Neural cell (in vitro differentiated cells): ENCODE data around the gene ROR1. TPM values are rescaled to one million over a fixed set of nuclear protein-coding genes. Genes with fewer than 3 reads are reported as not detected.

Experiments
- H2AFZ ChIP-seq: fragments of 200-600, 300-800 bp; sonication (generic), shearing (Covaris generic); 2 replicates; pipeline ENCODE4 v1.6.0; 2014; ENCODE audit warnings: low read depth, mild to moderate bottlenecking, antibody characterized with exemption, low read length, moderate library complexity
- H3F3A ChIP-seq: fragments of 200-600 bp; shearing (Covaris generic); 2 replicates; pipeline ENCODE4 v1.6.1; 2016; ENCODE audit warnings: mild to moderate bottlenecking, moderate library complexity, mixed read lengths, antibody characterized with exemption, low read length; ENCODE audit not compliant: insufficient read depth, poor library complexity, severe bottlenecking
- H3K27ac ChIP-seq: fragments of 200-600, 300-800 bp; sonication (generic), shearing (Covaris generic); 2 replicates; pipeline ENCODE4 v1.5.1; 2014; ENCODE audit warnings: mild to moderate bottlenecking, low read length, moderate library complexity
- H3K27me3 ChIP-seq: fragments of 300-800, 200-600 bp; sonication (generic), shearing (Covaris generic); 2 replicates; pipeline ENCODE4 v1.6.0; 2014; ENCODE audit warnings: mild to moderate bottlenecking, low read depth, low read length, moderate library complexity; ENCODE audit not compliant: insufficient read depth
- H3K36me3 ChIP-seq: fragments of 300-800, 200-600 bp; sonication (generic), shearing (Covaris generic); 2 replicates; pipeline ENCODE4 v1.5.1; 2014; ENCODE audit warnings: mild to moderate bottlenecking, antibody characterized with exemption, low read length, moderate library complexity; ENCODE audit not compliant: insufficient read depth
- H3K4me2 ChIP-seq: fragments of 300-800, 200-600 bp; sonication (generic), shearing (Covaris generic); 2 replicates; pipeline ENCODE4 v1.6.0; 2014; ENCODE audit warnings: mild to moderate bottlenecking, low read length
- H3K4me3 ChIP-seq: fragments of 300-800, 200-600 bp; sonication (generic), shearing (Covaris generic); 2 replicates; pipeline ENCODE4 v1.5.1; 2014; ENCODE audit warnings: mild to moderate bottlenecking, low read length, moderate library complexity
- H3K79me2 ChIP-seq: fragments of 200-600 bp; shearing (Covaris generic); replicated peaks from 2 replicates; pipeline ENCODE4 v1.6.0; 2014; ENCODE audit warnings: mild to moderate bottlenecking, low read length, moderate library complexity; ENCODE audit not compliant: insufficient read depth
- H3K9ac ChIP-seq: fragments of 300-800, 200-600 bp; sonication (generic), shearing (Covaris generic); 2 replicates; pipeline ENCODE4 v1.6.1; 2016; ENCODE audit warnings: mild to moderate bottlenecking, low read length, mixed read lengths
- H3K9me2 ChIP-seq: fragments of 200-600 bp; shearing (Covaris generic); 2 replicates; pipeline ENCODE4 v1.6.1; 2016; ENCODE audit warnings: mild to moderate bottlenecking, low read length, mixed read lengths; ENCODE audit not compliant: insufficient read depth
- H3K9me3 ChIP-seq: fragments of 200-600, 300-800 bp; sonication (generic), shearing (Covaris generic); 2 replicates; pipeline ENCODE4 v1.6.1; 2016; ENCODE audit warnings: mild to moderate bottlenecking, mixed run types, low read length, moderate library complexity, mixed read lengths
- H4K20me1 ChIP-seq: fragments of 200-600 bp; shearing (Covaris generic); 2 replicates; pipeline ENCODE4 v1.6.1; 2016; ENCODE audit warnings: mild to moderate bottlenecking, mixed run types; ENCODE audit not compliant: insufficient read depth
- EP300 ChIP-seq: fragments of 450-650 bp; conservative IDR thresholded peaks from 2 replicates; pipeline ENCODE4 v1.6.1; 2014; ENCODE audit warnings: antibody characterized with exemption, mild to moderate bottlenecking, moderate library complexity; ENCODE audit not compliant: poor library complexity, severe bottlenecking
- EZH2 ChIP-seq: fragments of 200-600, 300-800 bp; shearing (Covaris generic), sonication (generic); IDR thresholded peaks from 2 replicates; pipeline ENCODE4 v1.6.1; 2014; ENCODE audit warnings: antibody characterized with exemption, low read length, borderline replicate concordance, mild to moderate bottlenecking; ENCODE audit not compliant: insufficient read depth, poor library complexity, severe bottlenecking
- MXI1 ChIP-seq: fragments of 450-650 bp; conservative IDR thresholded peaks from 2 replicates; pipeline ENCODE4 v1.6.1; 2014; ENCODE audit warnings: antibody characterized with exemption, mild to moderate bottlenecking; ENCODE audit not compliant: poor library complexity, severe bottlenecking
- POLR2AphosphoS5 ChIP-seq: IDR thresholded peaks from 2 replicates; pipeline ENCODE4 v1.6.1; 2012
- RAD21 ChIP-seq: fragments of 450-650 bp; conservative IDR thresholded peaks from 2 replicates; pipeline ENCODE4 v1.6.1; 2014; ENCODE audit warnings: antibody characterized with exemption, mild to moderate bottlenecking, moderate library complexity
- SMC3 ChIP-seq: fragments of 450-650 bp; conservative IDR thresholded peaks from 2 replicates; pipeline ENCODE4 v1.6.1; 2014; ENCODE audit warnings: antibody characterized with exemption, mild to moderate bottlenecking, moderate library complexity; ENCODE audit not compliant: poor library complexity
- TAF1 ChIP-seq: IDR thresholded peaks from 2 replicates; pipeline ENCODE4 v1.6.1; 2012; ENCODE audit warnings: low read depth
- polyA plus RNA-seq: library from polyadenylated mRNA; depleted of rRNA; stranded (reverse); fragments of >200 nt; gene quantifications from 2 replicates; pipeline ENCODE4 v1.2.3, GENCODE V29; 2014
- TF ChIP-seq, protein P1 (sequence below): fragments of 450-650 bp; IDR thresholded peaks from 2 replicates; pipeline ENCODE4 v1.5.1; 2014; ENCODE audit warnings: antibody characterized with exemption, mild to moderate bottlenecking, moderate library complexity; ENCODE audit not compliant: poor library complexity, severe bottlenecking
- TF ChIP-seq, protein P2 (sequence below): IDR thresholded peaks from 2 replicates; pipeline ENCODE4 v1.6.1; 2012; ENCODE audit warnings: borderline replicate concordance

The ROR1 gene
- polyA plus RNA-seq, 1 donor from 2014 or later: 0.27 TPM

DNA sequence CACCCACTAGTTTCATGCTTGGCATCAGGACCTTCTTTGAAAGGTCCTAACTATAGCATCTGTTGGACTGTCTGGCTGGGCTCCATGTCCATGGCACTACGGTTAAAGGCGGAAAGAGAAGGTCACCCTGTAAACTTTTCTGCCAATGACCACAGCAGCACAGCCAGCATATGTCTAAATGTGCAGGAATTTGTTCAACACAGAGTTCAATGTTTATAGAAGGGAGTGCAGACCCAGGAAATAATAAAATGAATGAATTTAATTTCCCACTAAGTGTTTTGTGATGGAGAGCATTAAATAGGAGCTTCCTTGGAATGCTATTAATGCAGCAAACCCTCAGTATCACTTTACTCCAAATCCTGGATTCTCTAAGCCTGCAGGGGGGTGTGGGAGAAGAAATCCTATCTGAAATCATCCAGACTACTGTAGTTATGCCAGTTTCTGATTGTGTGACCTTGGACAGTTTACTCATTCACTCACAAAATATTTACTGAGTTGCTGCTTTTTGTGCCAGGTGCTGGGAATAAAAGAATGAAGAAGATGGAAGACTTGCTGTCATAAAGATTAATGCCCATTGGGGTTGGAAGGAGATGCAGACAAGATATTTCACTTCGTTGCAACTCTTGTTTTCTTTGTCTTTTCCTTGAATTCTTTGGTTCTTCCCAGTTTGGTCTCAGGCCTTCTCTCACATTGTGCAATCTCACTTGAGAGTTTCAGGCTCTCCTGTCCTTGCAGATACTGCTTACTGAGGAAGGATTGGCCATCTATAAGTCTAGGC lies 195.0 kb downstream of the ROR1 start:
- H3K27ac ChIP-seq: no peak overlapping the region
- no peak overlapping the region for H2AFZ ChIP-seq
- H4K20me1 ChIP-seq: no peaks in the 10 kb centered on the region
- H3K9me3 ChIP-seq: no peaks in the 10 kb centered on the region
- no peaks in the 10 kb centered on the region for H3K79me2 ChIP-seq
- no peaks in the 10 kb centered on the region for H3F3A ChIP-seq
- TF ChIP-seq RAD21: no peak
- no peaks in the 10 kb centered on the region for H3K27me3 ChIP-seq
- H3K36me3 ChIP-seq: no peaks in the 10 kb centered on the region
- H3K9me2 ChIP-seq: no peaks in the 10 kb centered on the region
- H3K9ac ChIP-seq: no peak overlapping the region
- no peak overlapping the region for H3K4me2 ChIP-seq
- no peak overlapping the region for H3K4me3 ChIP-seq

DNA sequence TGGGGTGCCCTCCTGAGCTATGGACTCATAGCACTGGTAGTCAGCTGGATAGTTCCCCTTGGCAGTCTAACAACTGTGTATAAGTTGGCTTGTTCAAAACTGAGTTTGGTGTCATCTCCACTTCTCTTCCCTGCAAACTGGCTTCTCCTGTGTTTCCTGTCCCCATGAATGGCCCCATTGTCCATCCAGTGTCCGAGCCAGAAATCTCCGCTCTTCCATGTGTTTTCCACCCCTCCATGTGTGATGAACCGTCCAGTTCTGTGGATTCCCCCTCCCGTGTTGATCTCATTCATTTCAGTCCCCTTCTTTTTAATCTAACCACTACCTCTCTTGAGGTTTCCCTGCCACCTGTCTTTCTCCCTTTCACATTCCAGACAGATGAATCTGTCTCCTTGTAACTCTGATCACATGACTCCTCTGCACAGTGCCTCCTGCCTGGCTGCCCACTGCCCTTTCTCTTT lies 195.7 kb downstream of the ROR1 start:
- Histone ChIP-seq H3K27ac (no peak overlapping the region), H3K4me3 (no peak overlapping the region), H3K9ac (no peak overlapping the region), H3K36me3 (no peaks in the 10 kb centered on the region), H3K9me2 (no peaks in the 10 kb centered on the region), H3K27me3 (no peaks in the 10 kb centered on the region), H2AFZ (no peak overlapping the region), H3K9me3 (no peaks in the 10 kb centered on the region), H4K20me1 (no peaks in the 10 kb centered on the region), H3F3A (no peaks in the 10 kb centered on the region), H3K79me2 (no peaks in the 10 kb centered on the region), H3K4me2 (no peak overlapping the region)
- no peak for TF ChIP-seq EZH2
- TF ChIP-seq, protein P1, sequence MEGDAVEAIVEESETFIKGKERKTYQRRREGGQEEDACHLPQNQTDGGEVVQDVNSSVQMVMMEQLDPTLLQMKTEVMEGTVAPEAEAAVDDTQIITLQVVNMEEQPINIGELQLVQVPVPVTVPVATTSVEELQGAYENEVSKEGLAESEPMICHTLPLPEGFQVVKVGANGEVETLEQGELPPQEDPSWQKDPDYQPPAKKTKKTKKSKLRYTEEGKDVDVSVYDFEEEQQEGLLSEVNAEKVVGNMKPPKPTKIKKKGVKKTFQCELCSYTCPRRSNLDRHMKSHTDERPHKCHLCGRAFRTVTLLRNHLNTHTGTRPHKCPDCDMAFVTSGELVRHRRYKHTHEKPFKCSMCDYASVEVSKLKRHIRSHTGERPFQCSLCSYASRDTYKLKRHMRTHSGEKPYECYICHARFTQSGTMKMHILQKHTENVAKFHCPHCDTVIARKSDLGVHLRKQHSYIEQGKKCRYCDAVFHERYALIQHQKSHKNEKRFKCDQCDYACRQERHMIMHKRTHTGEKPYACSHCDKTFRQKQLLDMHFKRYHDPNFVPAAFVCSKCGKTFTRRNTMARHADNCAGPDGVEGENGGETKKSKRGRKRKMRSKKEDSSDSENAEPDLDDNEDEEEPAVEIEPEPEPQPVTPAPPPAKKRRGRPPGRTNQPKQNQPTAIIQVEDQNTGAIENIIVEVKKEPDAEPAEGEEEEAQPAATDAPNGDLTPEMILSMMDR: no peak
- TF ChIP-seq, protein P2, sequence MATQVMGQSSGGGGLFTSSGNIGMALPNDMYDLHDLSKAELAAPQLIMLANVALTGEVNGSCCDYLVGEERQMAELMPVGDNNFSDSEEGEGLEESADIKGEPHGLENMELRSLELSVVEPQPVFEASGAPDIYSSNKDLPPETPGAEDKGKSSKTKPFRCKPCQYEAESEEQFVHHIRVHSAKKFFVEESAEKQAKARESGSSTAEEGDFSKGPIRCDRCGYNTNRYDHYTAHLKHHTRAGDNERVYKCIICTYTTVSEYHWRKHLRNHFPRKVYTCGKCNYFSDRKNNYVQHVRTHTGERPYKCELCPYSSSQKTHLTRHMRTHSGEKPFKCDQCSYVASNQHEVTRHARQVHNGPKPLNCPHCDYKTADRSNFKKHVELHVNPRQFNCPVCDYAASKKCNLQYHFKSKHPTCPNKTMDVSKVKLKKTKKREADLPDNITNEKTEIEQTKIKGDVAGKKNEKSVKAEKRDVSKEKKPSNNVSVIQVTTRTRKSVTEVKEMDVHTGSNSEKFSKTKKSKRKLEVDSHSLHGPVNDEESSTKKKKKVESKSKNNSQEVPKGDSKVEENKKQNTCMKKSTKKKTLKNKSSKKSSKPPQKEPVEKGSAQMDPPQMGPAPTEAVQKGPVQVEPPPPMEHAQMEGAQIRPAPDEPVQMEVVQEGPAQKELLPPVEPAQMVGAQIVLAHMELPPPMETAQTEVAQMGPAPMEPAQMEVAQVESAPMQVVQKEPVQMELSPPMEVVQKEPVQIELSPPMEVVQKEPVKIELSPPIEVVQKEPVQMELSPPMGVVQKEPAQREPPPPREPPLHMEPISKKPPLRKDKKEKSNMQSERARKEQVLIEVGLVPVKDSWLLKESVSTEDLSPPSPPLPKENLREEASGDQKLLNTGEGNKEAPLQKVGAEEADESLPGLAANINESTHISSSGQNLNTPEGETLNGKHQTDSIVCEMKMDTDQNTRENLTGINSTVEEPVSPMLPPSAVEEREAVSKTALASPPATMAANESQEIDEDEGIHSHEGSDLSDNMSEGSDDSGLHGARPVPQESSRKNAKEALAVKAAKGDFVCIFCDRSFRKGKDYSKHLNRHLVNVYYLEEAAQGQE: no peak
- TF ChIP-seq EP300: no peak
- TF ChIP-seq SMC3: no peak
- TF ChIP-seq MXI1: no peak
- TF ChIP-seq RAD21: no peak
- TF ChIP-seq TAF1: no peak
- TF ChIP-seq POLR2AphosphoS5: no peak
